ENCODE measurements around the gene NEUROG3.

- no peak for TF ChIP-seq CTCF (conservative IDR thresholded peaks at IDR 0.05 in 1 of 2, IDR thresholded peaks at IDR 0.05 in 1 of 2; ENCODE audit: low read depth in 1 of 2, low read length in 2 of 2)
- no peak for TF ChIP-seq EZH2 (IDR thresholded peaks at IDR 0.05; ENCODE audit: low read length, missing control alignments)
Measured at GRCh38 chr10:69577268-69578232, 4.3 kb upstream of the NEUROG3 start.

Data from fibroblast of lung (primary cell).